GM21576 (cell line): ENCODE data around the gene DNAH14.

Experiments used
- ATAC-seq: cut with Tn5 transposase; IDR thresholded peaks from one replicate; pipeline ENCODE4 v1.9.1; 2021; ENCODE audit warnings: mild to moderate bottlenecking, moderate library complexity; ENCODE audit not compliant: unreplicated experiment

Gene DNAH14

GRCh38 chr1:225446981-225447615, 517.6 kb downstream of the DNAH14 start:
- ATAC-seq = no peak

GRCh38 chr1:225447650-225448089, 518.2 kb downstream of the DNAH14 start:
- no peak for ATAC-seq

- ATAC-seq = no peak
Observed at GRCh38 chr1:225448146-225448805, 518.8 kb downstream of the DNAH14 start.
